GM12873 (cell line): ENCODE data around the gene UBE2E1.

Experiments used
- CTCF ChIP-seq: IDR thresholded peaks from 2 replicates; pipeline ENCODE4 v1.5.1; 2012; ENCODE audit warnings: low read depth, mild to moderate bottlenecking, moderate library complexity, low read length, control low read depth; ENCODE audit not compliant: insufficient read depth; ENCODE audit errors: missing control alignments

The UBE2E1 gene

DNA sequence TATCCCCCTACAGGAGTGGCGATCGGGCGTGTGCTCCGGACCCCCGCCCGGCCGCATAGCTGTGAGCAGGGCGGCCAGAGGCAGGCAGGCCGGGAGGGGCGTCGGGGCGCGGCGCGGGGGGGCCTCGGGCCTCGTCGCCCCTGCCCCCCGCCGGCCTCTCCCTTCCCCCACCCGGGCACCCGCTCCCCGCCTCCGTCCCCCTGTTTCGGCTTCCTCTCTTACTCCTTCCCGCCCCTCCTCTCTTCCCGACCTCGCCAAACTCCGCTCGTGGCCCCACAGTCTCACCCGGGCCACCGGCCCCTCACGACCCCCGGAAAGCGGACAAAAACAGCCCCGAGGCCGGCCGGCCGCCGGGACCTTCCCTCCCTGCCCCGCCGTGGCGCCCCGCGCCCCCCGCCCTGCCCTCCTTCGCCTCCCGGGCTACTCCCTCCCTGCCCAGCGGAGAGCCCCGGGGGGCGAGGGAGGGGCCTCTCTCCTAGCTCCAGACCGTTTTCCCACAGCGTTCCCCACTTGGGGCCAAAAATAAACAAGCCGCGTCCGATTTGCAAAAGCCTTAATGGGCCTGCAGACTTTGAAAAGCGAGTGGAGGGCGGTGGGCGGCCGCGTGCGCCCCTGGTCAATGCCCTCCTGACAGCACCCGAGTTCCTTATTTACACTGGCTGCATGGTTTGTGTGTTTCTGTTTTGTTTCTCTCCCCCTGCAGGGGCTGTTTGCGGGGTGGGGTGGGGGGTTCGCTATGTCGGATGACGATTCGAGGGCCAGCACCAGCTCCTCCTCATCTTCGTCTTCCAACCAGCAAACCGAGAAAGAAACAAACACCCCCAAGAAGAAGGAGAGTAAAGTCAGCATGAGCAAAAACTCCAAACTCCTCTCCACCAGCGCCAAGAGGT lies 1.0 kb downstream of the UBE2E1 start:
- no peak for TF ChIP-seq CTCF

DNA sequence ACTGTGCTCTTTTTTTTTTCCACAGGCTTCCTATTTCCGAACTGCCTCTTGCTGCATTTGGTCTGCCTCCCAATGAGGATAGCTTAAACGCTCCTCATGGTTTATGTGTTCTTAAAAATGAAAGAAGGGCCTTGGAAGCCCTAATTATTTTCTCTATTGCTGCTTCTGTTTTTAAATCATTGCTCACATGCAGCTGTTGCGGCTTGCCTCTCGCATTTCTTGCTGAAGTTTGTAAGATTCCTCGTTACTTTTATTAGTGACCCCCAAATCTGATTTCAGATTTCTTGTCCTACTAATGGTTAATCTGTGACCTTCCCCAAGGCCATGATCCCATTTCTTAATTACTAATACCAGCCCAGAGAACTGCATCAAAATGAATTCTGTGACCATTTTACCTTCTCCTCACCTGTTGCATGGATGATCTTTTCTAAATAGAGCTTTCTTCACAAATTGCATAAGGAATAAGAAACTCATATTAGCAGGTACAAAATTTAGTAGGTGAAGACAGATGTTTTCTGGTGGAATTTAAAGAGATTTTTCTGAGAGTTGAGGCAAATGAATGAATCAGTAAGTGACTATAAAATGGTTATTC lies 1.8 kb downstream of the UBE2E1 start:
- TF ChIP-seq CTCF = no peak

DNA sequence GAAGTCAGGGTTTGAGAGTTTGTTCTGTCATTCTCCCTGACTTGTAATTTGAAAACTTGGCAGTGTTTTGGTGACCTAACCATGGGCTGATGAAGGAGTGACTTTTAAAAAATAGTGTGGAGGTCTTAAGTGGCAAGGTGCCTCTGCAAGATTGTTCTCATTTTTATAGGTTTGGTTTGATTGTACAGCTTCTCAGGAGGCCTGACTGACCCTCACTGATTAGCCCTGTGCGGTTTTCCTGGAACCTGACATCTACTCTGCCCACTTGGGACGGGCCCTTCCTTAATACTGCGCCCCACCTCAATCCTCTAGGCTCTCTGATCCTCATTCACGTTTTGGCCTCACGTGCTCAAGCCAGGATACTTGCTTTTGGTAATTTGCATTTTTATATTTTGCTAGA lies 2.8 kb downstream of the UBE2E1 start:
- no peak for TF ChIP-seq CTCF

DNA sequence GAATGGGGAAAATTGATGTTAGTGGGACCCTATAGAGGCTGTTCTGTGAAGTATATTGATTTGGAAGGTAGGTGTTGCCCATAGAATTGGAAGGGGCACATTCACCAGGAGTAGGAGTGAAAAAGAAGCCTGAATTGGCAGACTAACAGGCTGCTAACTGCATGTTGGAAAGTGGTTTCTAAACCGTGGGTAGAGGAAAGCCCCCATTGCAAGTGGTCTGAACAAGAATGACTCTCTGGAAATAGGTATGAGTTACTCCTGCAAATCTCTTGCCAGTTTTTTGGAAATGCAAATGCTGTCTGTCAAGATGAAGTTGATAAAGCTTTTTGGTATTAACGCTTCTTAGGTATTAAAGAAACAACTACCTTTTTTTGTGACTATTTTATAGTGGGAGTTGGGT lies 3.5 kb downstream of the UBE2E1 start:
- no peak for TF ChIP-seq CTCF

DNA sequence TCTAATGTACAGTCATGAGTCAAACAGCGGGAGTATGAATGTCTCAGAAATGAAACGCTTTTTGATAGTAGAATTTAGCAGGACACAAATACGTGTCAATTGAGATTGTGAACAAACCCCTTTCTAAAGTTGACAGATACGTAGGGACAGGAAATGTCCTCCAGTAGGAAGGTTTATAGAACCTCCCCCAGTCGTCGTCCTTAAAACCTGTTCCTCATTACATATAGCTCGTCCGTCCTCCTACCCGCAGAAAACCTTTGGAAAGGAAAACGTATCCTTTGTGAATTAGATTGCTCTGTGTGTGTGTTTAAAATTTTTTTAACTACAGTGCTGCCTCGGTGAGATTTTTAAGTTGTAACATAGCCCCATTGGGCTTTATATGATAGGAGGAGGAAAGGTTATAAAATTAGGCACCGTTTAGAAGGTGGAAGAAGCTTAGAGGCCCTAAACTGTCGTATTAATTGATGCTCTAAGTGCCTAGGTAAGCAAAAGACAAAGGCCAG lies 4.1 kb downstream of the UBE2E1 start:
- no peak for TF ChIP-seq CTCF

GRCh38 chr3:23810343-23811184 lies 4.8 kb downstream of the UBE2E1 start:
- TF ChIP-seq CTCF = no peak

GRCh38 chr3:23811185-23811527 lies 5.4 kb downstream of the UBE2E1 start:
- no peak for TF ChIP-seq CTCF
